Midbrain (tissue), 1 donor: ENCODE data around the gene NRG2.

Experiments
- DNase-seq: peaks from one replicate; lab custom pipeline; 2025; lab: John Stamatoyannopoulos, UW

NRG2 gene

DNA sequence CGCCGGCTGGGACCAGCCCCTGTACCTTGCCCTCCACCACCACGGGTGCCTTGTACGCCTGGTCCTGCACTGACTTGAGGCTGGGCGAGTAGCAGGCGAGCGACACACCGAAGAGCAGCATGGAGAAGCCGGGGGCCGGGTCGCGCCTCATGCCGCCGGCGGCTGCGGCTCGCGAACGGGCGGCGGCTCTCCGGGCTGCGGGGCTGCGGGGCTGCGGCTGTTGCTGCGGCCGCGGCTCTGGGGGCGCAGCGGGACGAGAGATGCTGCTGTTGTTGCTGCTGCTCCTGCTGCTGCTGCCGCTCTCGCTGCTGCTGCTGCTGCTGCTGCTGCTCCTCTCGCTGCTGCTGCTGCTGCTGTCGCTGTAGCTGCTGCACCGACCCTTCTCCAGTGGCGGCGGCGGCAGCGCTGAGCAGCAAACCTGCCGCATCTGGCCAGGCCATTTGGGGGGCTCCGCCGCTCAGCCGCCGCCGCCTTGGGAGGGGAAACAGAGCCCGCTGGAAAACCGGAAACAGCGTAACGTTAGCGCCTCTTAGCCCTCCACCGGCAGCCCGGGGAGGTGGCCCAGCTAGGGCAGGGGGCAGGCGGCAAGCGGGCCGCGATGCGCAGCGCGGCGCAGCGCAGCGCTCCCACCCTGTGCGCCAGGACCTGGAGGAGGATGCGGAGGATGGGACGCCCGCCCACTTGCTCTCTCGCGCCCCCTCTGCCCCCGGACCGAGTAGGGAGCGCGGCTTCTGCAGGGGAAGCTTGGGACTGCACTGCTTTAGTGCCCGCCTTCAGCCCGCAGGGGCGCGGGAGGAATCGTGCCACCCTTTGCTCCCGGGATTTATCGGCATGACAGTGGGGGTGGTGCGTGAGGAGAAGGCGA, at the start of gene NRG2:
Gene NRG2, minus strand, starts transcription at position 657 of the 865 bp plus-strand sequence.
- DNase-seq = peak; percentile 79

DNA sequence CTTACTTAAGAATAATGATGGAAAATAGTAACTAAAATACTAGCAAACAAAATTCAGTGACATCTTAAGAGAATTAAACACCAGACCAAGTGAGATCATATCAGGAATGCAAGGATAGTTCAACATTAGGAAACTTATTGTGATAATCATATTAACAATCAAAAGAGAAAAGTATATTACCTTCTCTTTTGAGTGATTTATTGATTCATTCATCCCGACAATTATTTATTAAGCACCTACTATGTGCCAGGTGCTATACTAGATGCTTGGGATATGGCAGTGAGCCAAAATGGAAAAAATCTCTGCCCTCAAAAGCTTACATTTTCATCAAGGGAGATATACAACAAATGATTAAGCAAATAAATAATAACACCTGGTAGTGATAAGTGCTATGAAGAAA, 47.2 kb upstream of the NRG2 start:
- DNase-seq = no peak

DNA sequence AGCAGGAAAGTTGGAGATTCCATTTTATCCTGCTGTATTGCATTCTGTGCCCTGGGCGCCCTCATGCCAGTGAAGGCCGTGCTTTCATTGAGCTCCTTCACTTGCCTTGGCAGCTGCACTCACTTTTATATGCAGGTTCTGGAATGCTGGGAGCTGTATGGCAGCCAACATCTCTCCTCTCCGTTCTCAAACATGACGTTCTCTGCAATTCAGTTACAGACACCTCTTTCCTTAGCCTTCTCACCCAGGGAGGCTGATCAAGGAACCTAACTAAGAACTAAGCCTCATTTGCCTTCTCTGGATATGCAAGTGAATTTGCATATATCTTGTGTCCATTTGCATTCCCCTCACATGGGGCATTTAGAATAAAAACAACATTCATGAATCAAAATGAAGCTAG, 41.4 kb upstream of the NRG2 start:
- DNase-seq = peak; percentile 20

DNA sequence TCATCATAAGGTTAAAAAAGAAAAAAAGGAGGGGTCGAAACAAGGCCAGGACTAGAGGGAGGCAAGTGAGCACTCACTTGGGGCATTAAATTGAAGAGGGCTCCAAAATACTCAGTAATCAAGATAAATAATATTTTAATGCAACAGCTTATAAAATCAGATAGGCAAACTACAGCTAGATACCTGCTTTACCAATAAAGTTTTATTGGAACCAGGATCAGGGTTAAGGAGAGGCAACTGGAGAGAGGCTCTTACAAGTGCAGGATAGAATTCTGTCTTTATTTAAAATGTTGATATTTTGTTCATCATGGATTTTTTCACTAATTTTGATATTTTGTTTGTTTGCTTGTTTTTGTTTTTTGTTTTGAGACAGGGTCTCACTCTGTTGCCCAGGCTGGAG, 40.6 kb upstream of the NRG2 start:
- no peak for DNase-seq

DNA sequence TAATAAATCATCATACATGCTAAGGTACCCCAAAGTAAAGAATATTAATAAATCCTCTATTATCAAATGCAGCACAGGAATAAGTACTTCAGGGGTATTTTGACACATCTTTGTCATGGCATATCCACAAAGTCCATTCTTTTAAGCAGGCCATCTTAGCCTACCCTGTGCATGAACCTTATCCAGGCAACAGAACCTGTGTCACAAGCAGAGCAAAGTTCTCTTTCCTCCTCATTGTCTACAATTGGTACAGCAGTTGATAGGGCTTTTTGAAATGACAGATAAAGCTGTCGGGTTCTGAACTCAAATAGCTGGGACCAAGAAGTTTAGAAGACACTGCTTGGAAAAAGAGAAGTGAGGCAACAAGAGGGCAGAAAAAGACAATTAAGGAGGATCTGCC, 40.0 kb upstream of the NRG2 start:
- DNase-seq = no peak

DNA sequence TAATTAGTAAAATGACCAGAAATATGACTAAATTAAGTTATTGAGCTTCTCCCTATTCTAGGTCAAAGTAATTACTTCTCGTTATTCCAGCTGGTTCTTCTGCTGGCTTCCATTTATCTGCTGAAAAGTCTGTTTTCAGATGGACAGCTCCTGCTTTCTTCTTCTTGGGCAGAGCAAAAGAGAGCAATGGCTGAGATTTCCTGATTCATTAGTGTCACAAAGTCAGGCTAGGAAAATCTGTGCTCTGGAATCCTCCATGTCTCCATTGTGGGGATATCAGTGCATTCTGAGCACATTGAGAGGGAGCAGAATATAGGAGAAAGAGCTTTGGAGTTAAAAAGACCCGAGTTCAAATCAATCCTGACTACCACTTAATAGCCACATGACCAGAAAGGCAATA, 33.7 kb upstream of the NRG2 start:
- DNase-seq = no peak

DNA sequence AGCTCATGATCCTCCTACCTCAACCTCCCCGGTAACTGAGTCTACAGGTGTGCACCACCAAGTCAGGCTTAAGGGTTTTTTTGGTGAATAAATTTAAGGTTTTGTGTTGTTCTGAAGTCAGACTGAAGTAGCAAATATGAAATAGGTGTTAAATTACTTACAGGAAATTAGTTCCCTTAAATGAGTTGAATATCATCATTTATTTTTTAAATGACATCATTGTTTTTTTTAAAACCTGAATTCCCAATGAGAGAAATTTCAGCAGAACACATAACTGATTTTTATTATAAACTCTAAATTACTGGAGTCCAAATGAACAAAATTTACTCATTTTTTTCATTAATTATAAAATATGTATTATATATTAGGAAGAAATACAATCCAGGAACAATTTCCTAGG, 33.0 kb upstream of the NRG2 start:
- DNase-seq = no peak

DNA sequence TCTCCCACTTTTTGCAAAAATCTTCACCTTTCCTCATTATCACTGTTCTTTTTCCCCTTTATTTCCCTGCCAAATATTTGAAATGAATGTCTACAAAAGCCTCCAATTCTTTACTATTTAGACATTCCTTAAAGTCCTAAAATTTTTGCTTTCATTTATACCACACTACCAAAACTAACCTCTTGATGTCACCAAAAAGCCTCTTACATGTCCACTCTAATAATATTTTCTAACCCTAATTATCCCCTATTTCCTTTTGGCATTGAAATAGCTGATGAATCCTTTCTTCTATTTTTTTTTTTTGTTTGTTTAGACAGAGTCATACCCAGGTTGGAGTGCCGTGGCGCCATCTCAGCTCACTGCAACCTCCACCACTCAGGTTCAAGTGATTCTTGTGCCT, 32.3 kb upstream of the NRG2 start:
- DNase-seq = no peak

DNA sequence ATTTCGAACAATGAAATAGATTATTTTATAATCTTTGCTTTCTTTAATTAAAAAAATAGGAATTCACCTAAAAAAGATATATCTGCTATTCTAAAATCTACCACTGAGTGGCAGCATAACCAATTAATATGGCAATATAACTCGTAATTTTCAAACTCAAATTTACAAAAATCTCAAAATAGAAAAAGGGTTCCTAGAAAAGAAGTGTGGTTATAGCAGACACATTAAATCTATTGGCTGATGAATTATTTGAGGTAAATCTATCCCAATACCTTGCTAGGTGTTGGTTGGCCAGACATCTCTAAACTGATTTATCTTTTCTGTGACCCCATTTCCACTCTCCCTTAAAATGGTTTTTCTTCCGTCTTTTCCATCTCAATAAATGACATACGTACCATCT, 30.2 kb upstream of the NRG2 start:
- no peak for DNase-seq

DNA sequence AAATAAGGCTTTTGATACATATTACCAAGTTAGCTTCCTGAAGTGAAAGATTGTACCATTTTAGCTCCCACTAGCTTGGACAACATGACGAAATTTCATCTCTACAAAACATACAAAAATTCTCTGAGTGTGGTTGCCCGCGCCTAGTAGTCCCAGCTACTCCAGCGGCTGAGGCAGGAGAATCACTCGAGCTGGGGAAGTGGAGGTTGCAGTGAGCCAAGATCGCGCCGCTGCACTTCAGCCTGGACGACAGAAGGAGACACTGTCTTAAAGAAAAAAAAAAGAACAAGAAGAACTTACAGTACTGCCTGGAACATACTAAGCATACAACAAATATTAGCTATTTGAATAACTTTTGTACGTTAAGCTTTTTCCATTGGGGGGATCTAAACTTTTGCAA, 29.7 kb upstream of the NRG2 start:
- no peak for DNase-seq

DNA sequence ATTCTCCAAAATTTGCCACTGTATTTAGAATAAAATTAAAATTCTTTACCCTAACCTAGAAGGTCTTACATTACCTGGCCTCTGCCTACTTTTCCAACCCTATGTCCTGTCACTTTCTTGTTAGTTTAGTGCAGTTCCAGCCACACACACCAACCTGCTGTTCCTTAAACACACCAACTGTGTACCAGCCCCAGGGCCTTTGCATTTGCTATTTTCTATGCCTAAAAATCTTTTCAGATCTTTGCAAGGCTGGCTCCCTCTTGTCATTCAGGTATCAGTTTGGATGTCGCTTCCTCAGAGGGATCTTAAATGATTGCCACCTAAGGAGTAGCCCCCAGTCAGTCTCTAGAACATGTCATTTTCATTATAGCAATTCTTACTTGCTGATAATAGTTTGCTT, 17.7 kb upstream of the NRG2 start:
- no peak for DNase-seq

DNA sequence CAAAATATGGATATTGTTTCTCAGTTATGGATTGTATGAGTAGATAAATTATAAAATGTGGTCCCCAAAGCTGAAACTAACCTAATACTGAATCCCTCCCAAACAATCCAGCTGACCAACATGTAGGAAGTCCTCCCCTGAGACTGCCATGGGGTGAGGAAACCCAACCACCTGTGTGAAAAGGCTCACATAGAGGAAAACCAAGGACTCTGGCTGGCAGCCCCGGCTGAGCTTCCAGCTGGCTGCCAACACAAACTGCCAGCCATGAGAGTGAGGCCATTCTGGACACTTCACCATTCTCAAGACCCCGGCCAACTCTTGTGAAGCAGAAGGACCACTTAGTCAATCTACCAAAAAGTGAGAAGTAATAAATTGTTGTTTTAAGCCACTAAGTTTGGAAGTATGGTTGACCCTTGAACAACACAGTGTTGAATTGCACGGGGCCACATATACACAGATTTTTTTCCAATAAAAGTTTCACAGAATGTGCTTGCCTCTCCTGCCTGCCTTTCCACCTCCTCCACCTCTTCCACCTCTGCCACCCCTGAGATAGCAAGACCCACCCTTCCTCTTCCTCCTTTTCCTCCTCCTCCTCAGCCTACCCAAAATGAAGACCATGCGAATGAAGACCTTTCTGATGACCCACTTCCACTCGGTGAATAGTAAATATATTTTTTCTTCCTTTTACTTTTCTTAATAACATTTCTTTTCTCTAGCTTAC, 15.3 kb upstream of the NRG2 start:
- no peak for DNase-seq

DNA sequence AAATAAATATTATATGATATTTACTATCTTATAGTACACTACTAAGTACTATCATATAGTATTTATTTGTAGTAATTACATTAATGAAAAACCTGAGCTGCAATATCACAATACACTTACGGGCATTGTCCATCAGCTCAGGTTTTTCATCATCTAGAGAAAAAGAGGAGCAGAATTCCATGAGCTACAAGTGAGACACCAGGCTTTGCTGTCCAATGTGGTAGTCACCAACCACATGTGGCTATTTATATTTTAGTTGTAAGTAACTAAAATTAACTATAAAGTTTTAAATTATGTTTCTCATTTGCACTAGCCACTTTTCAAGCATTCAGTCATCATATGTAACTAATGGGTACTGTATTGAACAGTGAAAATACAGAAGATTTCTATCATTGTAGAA, 13.8 kb upstream of the NRG2 start:
- no peak for DNase-seq

DNA sequence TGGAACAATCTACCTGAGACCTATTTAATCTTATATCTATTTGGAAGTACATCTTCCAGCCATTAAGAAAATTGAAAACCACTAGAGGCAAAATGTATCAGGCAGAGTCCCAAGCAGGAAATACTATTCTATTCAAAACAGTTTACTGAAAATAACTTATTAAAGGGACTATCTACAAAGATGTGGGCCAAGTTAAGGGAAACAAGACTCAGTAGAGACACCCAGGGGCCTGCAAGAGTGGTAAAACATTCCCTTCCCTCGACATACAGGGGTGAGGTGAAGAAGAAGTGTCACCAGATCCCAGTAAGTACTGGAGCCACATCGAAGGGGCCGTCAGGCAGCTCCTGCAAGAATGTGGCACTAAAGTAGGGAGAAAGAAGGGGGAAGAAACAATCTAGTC, 12.1 kb upstream of the NRG2 start:
- DNase-seq = no peak

DNA sequence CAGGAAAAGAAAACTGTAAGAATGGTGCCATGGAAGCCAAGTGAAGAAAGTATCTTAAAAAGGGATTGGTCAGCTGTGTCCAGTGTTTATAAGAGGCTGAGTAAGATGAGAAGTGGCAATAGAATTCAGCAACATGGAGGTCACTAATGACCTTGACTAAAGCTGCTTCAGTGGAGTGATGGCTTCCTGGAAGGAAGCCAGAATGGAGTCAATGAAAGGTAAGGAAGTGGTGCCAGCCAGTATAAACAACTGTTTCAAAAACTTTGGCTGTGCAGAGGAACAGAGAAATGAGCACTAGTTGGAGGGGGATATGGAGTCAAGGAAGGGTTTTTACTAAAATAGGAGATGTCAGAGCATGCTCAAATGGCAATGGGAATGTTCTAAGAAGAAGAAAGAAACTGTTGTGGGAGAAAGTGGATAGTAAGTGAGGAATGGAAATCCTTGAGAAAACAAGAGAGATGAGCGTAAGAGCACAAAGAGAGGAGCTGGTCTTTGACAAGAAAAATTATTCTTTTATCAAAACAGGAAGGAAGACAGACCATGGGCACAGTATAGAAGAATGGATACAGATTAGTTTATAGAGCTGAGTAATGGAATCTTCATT, 11.1 kb upstream of the NRG2 start:
- no peak for DNase-seq

DNA sequence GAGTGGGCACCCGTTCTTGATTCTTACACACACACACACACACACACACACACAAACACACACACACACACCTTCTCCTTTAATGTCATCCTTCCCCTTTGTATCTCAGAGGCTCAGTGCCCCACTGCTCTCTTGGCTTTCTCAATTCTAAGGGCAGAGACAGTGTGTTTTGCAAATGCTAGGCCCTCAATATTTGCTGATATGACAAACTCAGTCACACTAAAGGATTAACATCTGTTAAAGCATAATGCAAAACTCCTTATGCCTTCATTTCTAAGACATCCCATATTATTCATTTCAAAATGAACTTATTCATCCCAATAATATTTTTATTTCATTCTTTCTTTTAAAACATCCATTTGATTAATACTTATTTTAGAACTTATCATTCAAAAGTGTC, 8.9 kb upstream of the NRG2 start:
- DNase-seq = no peak

DNA sequence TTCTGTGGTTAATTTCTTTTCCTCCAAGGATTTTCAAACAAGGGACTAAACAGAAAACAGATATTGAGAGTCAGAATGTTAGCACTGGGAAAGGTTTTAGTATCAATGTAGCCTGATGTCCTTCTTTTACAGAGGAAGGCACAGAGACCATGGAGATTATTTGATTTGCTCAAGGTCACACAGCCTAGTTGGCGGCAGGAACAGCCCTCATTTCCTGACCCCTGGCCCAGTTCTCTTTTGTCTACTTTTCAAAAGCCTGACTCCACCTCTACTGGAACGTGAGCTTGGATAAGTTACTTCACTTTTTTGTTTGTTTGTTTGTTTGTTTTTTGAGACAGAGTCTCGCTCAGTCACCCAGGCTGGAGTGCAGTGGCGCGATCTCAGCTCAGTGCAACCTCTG, 6.6 kb upstream of the NRG2 start:
- DNase-seq = no peak

DNA sequence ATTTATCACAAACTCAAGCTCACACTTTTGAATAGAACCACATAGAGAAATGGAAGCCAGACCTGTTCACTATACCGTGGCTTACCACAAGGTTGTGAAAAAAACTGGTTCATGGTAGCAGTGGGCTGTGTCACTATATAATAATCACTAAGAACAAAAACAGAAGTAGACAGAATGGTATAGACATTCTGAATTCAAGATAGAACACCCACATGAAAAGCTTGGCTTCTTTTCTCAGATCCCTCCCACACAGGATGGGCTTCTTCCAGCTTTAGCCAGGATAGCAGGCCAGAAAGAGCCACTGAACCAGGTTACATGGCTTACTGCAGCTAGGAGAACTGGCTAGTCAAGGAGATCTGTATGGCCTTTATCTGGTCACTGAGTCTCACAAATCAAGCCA, 6.1 kb upstream of the NRG2 start:
- no peak for DNase-seq

DNA sequence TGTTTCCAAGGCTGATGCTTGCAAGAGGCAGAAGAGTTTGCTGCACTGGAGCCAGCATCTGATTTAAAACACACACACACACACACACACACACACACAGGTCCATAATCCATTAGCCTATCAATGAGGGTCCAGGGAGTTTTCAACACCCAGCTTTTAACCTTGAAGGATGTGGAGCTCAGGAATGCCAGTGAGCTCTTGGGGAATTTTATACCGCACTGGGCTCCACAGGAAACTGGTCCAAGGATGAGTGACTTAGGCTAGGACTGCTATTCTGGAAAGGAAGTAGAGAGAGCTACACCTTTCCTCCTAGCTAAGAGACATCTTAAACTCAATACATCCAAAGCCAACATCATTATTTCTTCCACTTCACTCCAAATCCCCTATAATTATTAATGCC, 942 bp upstream of the NRG2 start:
- DNase-seq = no peak

DNA sequence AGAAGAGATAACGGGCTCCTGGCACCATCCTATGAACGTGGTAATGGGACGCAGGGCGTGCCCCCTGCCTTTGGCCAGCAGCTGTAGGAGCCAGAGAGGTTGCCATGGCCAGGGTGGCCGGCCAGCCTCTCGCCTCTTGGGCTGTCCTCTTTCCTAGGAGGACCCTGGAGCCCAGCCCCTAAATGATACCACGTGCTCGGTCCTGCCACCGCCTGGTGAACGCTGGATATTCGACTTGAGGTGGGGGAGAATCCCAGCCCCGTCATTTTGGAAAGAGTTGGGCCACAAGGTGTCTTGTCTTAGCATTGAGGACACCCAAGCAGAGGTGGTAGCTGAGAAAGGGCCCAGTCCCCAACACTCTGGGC, 391 bp upstream of the NRG2 start:
- DNase-seq = peak; percentile 63

DNA sequence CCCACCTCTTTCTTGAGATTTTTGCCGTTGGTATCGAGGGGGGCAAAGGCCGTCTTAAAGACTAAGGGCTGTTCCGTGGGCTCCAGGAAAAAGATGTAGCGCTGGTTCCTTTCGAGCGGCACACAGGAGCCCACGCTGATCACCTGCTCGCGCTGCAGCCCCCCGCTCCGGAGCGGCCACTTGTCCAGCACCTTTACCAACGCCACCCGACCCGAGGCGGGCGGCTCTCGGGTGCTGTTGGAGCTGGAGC, 781 bp downstream of the NRG2 start:
- DNase-seq = no peak

DNA sequence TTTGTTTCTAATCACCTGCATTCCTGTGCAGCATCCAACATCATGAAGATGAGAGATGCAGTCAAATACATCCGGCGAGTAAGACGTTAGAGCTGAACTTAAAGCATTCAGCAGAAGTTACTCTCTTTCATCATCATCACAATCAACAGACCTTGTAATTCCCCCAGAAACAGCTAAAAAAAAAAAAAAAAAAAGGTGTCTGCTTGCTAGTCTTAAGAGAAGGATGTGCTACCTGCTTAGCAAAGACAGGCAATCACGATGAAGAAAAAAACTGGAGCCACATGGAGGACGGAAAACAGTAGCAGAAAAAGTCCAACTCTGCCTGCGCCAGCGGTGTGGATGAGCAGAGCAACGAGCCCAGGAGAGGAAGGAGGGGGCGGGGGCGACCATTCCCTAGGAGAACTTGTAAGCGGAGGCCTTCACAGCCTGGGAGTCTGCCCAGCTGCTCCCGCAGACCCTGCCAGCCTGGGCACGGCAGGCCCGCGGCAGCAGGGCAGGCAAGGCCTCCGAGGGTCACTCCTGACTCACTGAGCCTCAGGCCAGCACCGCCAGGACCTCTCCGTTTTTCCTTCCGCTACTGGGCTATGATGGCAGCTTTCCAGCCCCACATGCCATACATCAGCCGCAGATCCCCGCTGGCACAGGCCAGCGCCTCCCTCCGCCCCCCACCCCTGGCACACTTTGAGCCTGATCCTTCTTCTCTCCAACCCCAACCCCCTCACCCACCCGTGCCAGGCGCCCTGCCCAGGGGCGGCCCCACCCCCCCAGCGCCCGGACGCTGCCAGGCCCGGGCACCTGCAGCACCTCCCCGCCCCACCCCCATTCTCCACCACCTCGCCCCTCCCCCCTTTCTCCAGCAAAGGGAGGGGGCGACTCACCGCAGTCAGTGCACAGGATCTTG, 1.4 kb downstream of the NRG2 start:
- DNase-seq = peak; percentile 67

DNA sequence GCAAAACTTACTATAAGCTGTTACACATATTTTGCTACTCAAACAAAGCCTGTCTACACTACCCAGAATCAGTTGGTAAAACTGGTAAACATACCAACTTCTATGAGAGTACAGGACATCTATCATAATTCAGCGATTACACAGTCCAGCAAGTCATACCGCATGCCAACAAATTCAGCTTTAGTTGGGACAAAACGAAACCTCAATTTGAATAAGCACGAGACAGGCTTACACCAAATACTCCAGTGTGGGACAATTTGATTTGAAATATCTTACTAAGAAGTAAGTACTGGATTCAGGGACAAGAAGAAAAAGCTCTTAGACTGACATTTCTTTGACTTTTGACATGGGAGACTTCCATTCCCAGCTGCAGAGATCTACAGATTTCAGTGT, 2.0 kb downstream of the NRG2 start:
- DNase-seq = peak; percentile 28
